Body of pancreas (tissue), 4 donors: ENCODE data around the gene TLR7. TPM values are rescaled to one million over a fixed set of nuclear protein-coding genes. Genes with fewer than 3 reads are reported as not detected.

Source experiments
- ATAC-seq: fragments of 150-250 bp; one replicate; pipeline ENCODE4 v1.9.1; 2016
- DNase-seq, 4 donors: peaks; one replicate each; pipeline ENCODE4 v3.0.0-alpha.2; 2019
- H3K27ac ChIP-seq, 4 donors: fragments of 200-600 bp; sonication (generic); 1 replicate in 3 of 4; 2 replicates in 1 of 4; pipeline versions ENCODE4 v1.5.1 to v1.6.1; 2016 to 2019; ENCODE audit warnings: mild to moderate bottlenecking in 1 of 4, mixed read lengths in 1 of 4, moderate library complexity in 1 of 4
- H3K27me3 ChIP-seq, 2 donors: fragments of 200-600 bp; sonication (generic); one replicate each; pipeline ENCODE4 v1.6.0; 2016; ENCODE audit warnings: mild to moderate bottlenecking in 1 of 2
- H3K36me3 ChIP-seq, 2 donors: fragments of 200-600 bp; sonication (generic); replicated peaks in 1 of 2; 2 replicates each; pipeline ENCODE4 v1.5.1; 2016; ENCODE audit warnings: low read depth in 2 of 2; ENCODE audit not compliant: insufficient read depth in 1 of 2
- H3K4me1 ChIP-seq: fragments of 200-600 bp; sonication (generic); one replicate; pipeline ENCODE4 v1.6.0; 2016
- H3K4me3 ChIP-seq, 2 donors: fragments of 200-600 bp; sonication (generic); 1 replicate in 1 of 2; 2 replicates in 1 of 2; pipeline ENCODE4 v1.5.1; 2016 to 2019
- H3K9me3 ChIP-seq, 3 donors: fragments of 200-600 bp; sonication (generic); 1 replicate in 2 of 3; 2 replicates in 1 of 3; pipeline ENCODE4 v1.5.1; 2016
- POLR2A ChIP-seq, 3 donors: fragments of 450-650 bp; IDR thresholded peaks; one replicate each; pipeline ENCODE4 v1.6.1; 2016; ENCODE audit warnings: antibody characterized with exemption in 3 of 3, mild to moderate bottlenecking in 2 of 3
- whole genome bisulfite sequencing, 2 donors: methylation state at CpG; one replicate each; pipeline ENCODE4 v1.1.5; 2017; 5-methylcytosine and 5-hydroxymethylcytosine counted together
- intact Hi-C: fragments of 100-400 bp; cut with DNase I; formaldehyde crosslinking; loops from one replicate; pipeline ENCODE4 v1.15.1; 2023
- total RNA-seq, 2 donors: library from RNA; depleted of rRNA; stranded (reverse); fragments of >200 nt; gene quantifications; one replicate each; pipeline ENCODE4 v1.1.0, GENCODE V29; 2016
- TF ChIP-seq, protein P1 (sequence below), 7 experiments: fragments of 450-650 bp in 4 of 7; fragments of 200-600 bp in 3 of 7; sonication (generic) in 3 of 7; IDR thresholded peaks; one replicate each; pipeline ENCODE4 v1.5.1; 2016 to 2019; ENCODE audit warnings: antibody characterized with exemption in 7 of 7

The TLR7 gene
- total RNA-seq, 2 donors from 2014 or later: 0.78 TPM; not detected in 1

DNA sequence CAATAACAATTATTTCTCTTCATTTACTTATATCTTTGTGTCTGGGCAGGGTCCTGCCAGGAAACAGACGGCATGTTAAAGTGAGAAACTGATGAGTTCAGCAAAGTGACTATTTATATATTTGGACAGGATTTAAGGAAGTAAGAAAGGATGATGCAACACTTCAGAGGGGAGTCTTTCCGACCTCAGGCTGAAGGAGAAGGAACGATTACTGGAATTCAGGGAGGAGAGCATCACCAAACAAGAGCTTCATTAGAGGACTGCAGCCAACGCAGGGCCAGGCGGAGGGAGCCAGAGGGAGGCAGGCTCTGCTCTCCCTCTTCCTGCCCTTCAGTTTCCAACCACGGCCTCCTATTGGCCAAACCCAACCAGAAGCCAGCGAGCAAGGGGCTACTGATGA lies 1.5 kb upstream of the TLR7 start:
- no peak for TF ChIP-seq POLR2A (IDR thresholded peaks at IDR 0.05)
- TF ChIP-seq, protein P1, sequence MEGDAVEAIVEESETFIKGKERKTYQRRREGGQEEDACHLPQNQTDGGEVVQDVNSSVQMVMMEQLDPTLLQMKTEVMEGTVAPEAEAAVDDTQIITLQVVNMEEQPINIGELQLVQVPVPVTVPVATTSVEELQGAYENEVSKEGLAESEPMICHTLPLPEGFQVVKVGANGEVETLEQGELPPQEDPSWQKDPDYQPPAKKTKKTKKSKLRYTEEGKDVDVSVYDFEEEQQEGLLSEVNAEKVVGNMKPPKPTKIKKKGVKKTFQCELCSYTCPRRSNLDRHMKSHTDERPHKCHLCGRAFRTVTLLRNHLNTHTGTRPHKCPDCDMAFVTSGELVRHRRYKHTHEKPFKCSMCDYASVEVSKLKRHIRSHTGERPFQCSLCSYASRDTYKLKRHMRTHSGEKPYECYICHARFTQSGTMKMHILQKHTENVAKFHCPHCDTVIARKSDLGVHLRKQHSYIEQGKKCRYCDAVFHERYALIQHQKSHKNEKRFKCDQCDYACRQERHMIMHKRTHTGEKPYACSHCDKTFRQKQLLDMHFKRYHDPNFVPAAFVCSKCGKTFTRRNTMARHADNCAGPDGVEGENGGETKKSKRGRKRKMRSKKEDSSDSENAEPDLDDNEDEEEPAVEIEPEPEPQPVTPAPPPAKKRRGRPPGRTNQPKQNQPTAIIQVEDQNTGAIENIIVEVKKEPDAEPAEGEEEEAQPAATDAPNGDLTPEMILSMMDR (IDR thresholded peaks at IDR 0.05): no peak
- no peaks in the 10 kb centered on the region for H3K4me1 ChIP-seq
- intact Hi-C loops: no loop called here
- WGBS, 2 donors: 52 to 73% methylated on average over 7 of the region's 7 CpGs
- H3K9me3 ChIP-seq: no peaks in the 10 kb centered on the region
- H3K36me3 ChIP-seq: no peaks in the 10 kb centered on the region
- no peak overlapping the region for H3K4me3 ChIP-seq
- ATAC-seq (no peak), DNase-seq (peak in 1 of 4 donors; percentile 6)
- H3K27ac ChIP-seq: no peak overlapping the region
- H3K27me3 ChIP-seq: no peaks in the 10 kb centered on the region

DNA sequence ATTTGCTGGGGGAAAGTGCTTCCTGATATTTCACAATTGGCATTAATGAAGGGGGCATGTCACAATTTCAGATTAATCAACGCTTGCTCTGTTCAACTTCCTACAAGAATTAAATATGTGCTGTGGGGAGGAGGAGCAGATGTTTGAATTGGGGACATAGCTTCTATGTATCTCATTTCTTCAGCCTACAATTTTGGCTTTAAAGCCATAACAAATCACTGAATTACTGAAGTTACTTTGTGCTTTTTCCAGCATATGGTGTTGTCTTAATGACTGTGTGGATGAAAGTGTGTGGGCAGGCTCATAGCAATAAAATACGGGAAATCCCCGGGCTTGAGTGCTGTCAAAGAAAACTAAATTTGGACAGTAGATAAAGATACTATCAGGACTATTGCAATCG lies 813 bp downstream of the TLR7 start:
- Histone ChIP-seq H3K9me3 (no peaks in the 10 kb centered on the region), H3K27ac (no peak overlapping the region), H3K36me3 (no peaks in the 10 kb centered on the region), H3K4me1 (no peaks in the 10 kb centered on the region), H3K27me3 (no peaks in the 10 kb centered on the region), H3K4me3 (no peak overlapping the region)
- intact Hi-C loops: no loop called here
- WGBS, 2 donors: 46 to 58% methylated on average over 4 of the region's 4 CpGs
- ATAC-seq (no peak), DNase-seq (no peak)
- TF ChIP-seq POLR2A (IDR thresholded peaks at IDR 0.05): no peak
- TF ChIP-seq, protein P1 (IDR thresholded peaks at IDR 0.05): no peak

DNA sequence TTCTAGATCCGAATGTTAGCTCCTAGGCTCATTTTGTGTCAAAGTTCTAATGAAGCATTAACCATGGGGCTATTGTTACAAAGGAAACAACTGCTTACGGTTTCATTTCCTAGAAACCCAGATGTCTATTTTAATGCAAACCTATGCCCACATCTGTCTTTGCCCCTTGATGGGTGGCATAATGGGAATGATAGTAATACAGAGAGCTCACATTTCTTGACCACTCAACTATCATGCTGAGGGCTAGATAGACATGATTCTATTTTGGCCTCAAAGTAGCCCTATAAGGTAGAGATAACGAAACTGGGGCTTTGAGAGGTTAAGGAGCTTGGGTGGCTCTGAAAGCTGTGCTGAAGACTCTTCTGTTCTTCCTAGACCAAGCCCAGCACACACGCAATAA lies 1.9 kb downstream of the TLR7 start:
- TF ChIP-seq POLR2A (IDR thresholded peaks at IDR 0.05): no peak
- TF ChIP-seq, protein P1 (IDR thresholded peaks at IDR 0.05): no peak
- no peaks in the 10 kb centered on the region for H3K36me3 ChIP-seq
- DNase-seq (no peak), ATAC-seq (no peak)
- 69 to 79% methylated on average over 3 to 4 of the region's 4 CpGs for WGBS, 2 donors
- H3K4me3 ChIP-seq: no peak overlapping the region
- no peaks in the 10 kb centered on the region for H3K27me3 ChIP-seq
- intact Hi-C loops: no loop called here
- H3K9me3 ChIP-seq: no peaks in the 10 kb centered on the region
- H3K27ac ChIP-seq: no peak overlapping the region
- H3K4me1 ChIP-seq: no peaks in the 10 kb centered on the region

DNA sequence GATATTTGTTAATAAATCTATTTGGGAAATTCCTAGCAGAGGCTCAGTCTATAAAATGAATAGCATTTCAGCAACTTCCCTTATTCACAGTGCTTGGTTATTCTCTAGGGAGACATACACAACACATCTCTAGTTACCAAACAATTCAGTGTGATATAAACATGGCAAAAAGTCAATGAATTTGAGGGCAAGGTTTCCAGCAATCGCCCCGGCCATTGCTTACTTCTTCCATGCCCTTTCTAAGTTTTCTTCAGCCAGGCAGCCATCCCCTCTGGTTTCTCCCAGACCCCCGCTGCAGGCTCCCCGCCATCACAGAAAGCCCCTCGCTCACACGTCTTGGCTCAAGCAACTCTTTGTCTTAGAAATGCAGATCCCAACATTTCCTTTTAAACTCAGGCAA lies 4.4 kb downstream of the TLR7 start:
- H3K4me1 ChIP-seq: no peaks in the 10 kb centered on the region
- intact Hi-C loops: no loop called here
- no peak overlapping the region for H3K27ac ChIP-seq
- 76 to 78% methylated on average over 6 of the region's 6 CpGs for WGBS, 2 donors
- no peaks in the 10 kb centered on the region for H3K9me3 ChIP-seq
- no peak overlapping the region for H3K4me3 ChIP-seq
- H3K27me3 ChIP-seq: no peaks in the 10 kb centered on the region
- ATAC-seq (no peak), DNase-seq (no peak)
- no peaks in the 10 kb centered on the region for H3K36me3 ChIP-seq
- no peak for TF ChIP-seq POLR2A (IDR thresholded peaks at IDR 0.05)
- TF ChIP-seq, protein P1 (IDR thresholded peaks at IDR 0.05): no peak

DNA sequence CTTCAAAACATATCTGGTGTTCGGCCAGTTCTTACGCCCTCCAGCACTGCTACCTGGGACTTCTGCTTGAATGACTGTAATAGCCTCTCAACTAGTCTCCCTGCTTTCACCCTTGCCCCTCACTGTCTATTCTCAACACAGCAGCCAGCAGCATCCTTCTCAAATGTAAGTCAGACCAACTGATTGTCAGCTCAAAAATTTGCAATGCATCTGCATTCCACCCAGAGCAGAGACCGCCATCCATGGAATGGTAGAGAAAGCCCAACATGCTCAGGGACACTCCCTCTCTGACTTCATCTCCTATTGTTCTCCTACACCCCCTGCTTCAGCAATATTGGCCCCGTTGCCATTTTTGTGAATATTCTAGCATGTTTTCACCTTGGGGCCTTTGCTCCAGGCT lies 5.9 kb downstream of the TLR7 start:
- intact Hi-C loops: no loop called here
- H3K4me3 ChIP-seq: no peak overlapping the region
- no peak for ATAC-seq
- no peaks in the 10 kb centered on the region for H3K4me1 ChIP-seq
- 87 to 88% methylated on average over 3 to 4 of the region's 4 CpGs for WGBS, 2 donors
- no peak overlapping the region for H3K27ac ChIP-seq
- no peak for TF ChIP-seq POLR2A (IDR thresholded peaks at IDR 0.05)
- TF ChIP-seq, protein P1 (IDR thresholded peaks at IDR 0.05): no peak
- no peaks in the 10 kb centered on the region for H3K36me3 ChIP-seq
- no peaks in the 10 kb centered on the region for H3K9me3 ChIP-seq
- no peak for DNase-seq
- no peaks in the 10 kb centered on the region for H3K27me3 ChIP-seq
